HepG2 (cell line): ENCODE results near the gene CNTF. TPM values are rescaled to one million over a fixed set of nuclear protein-coding genes. Genes with fewer than 3 reads are reported as not detected.

ENCODE experiments used
- ARID3A ChIP-seq: IDR thresholded peaks from 2 replicates; pipeline ENCODE4 v1.6.1; 2012; ENCODE audit warnings: low read depth, low read length, improper control_type of control experiment
- ATRX ChIP-seq: sonication (generic); formaldehyde crosslinking; IDR thresholded peaks from 2 replicates; pipeline ENCODE4 v1.4.0; 2020; ENCODE audit warnings: missing genetic modification reagents, borderline replicate concordance
- ELK4 ChIP-seq: sonication (generic); formaldehyde crosslinking; IDR thresholded peaks from 2 replicates; pipeline ENCODE4 v1.9.0; 2021; ENCODE audit warnings: missing genetic modification reagents, borderline replicate concordance
- FOXO1 ChIP-seq: sonication (generic); formaldehyde crosslinking; IDR thresholded peaks from 2 replicates; pipeline ENCODE4 v1.4.0; 2020; ENCODE audit warnings: missing genetic modification reagents
- HDAC1 ChIP-seq: sonication (generic); formaldehyde crosslinking; IDR thresholded peaks from 2 replicates; pipeline ENCODE4 v1.5.1; 2020; ENCODE audit warnings: mild to moderate bottlenecking, missing genetic modification reagents
- HNRNPLL ChIP-seq: fragments of 200-400 bp; formaldehyde crosslinking; IDR thresholded peaks from 2 replicates; pipeline ENCODE4 v1.6.1; 2017; ENCODE audit warnings: mild to moderate bottlenecking, low read depth, low read length; ENCODE audit not compliant: poor library complexity, severe bottlenecking
- MXD1 ChIP-seq: sonication (generic); formaldehyde crosslinking; IDR thresholded peaks from 2 replicates; pipeline ENCODE4 v1.4.0; 2020; ENCODE audit warnings: mild to moderate bottlenecking, missing genetic modification reagents
- PRDM15 ChIP-seq: sonication (generic); formaldehyde crosslinking; IDR thresholded peaks from 2 replicates; pipeline ENCODE4 v1.4.0; 2020; ENCODE audit warnings: missing genetic modification reagents
- RBM39 ChIP-seq: fragments of 200-400 bp; formaldehyde crosslinking; IDR thresholded peaks from one replicate; pipeline ENCODE4 v1.6.1; 2018; ENCODE audit warnings: antibody characterized with exemption, mild to moderate bottlenecking, low read depth, low read length; ENCODE audit not compliant: poor library complexity, severe bottlenecking
- RELA ChIP-seq: sonication (generic); formaldehyde crosslinking; IDR thresholded peaks from 2 replicates; pipeline ENCODE4 v1.4.0; 2020; ENCODE audit warnings: missing genetic modification reagents
- RFXANK ChIP-seq: IDR thresholded peaks from 2 replicates; pipeline ENCODE4 v1.6.1; 2016
- SCMH1 ChIP-seq: sonication (generic); formaldehyde crosslinking; IDR thresholded peaks from 2 replicates; pipeline ENCODE4 v1.9.0; 2021; ENCODE audit warnings: missing genetic modification reagents, mild to moderate bottlenecking, borderline replicate concordance
- SNRNP70 ChIP-seq: fragments of 200-400 bp; formaldehyde crosslinking; IDR thresholded peaks from 2 replicates; pipeline ENCODE4 v1.6.1; 2017; ENCODE audit warnings: mild to moderate bottlenecking, low read depth, low read length, moderate library complexity
- SP140L ChIP-seq: sonication (generic); formaldehyde crosslinking; IDR thresholded peaks from 2 replicates; pipeline ENCODE4 v1.4.0; 2020; ENCODE audit warnings: missing genetic modification reagents, borderline replicate concordance
- TCF7L2 ChIP-seq: IDR thresholded peaks from 2 replicates; pipeline ENCODE4 v1.6.1; 2011; ENCODE audit warnings: mild to moderate bottlenecking, low read depth, low read length, moderate library complexity
- TFDP1 ChIP-seq: IDR thresholded peaks from 2 replicates; pipeline ENCODE4 v1.6.1; 2016; ENCODE audit warnings: missing compliant biosample characterization, missing genetic modification reagents, borderline replicate concordance
- ZBTB2 ChIP-seq: sonication (generic); formaldehyde crosslinking; IDR thresholded peaks from 2 replicates; pipeline ENCODE4 v1.8.0; 2022; ENCODE audit warnings: low read depth, missing genetic modification reagents
- ZIK1 ChIP-seq: sonication (generic); formaldehyde crosslinking; IDR thresholded peaks from 2 replicates; pipeline ENCODE4 v1.5.0; 2020; ENCODE audit warnings: mild to moderate bottlenecking, low read depth, missing genetic modification reagents, borderline replicate concordance
- ZNF589 ChIP-seq: sonication (generic); formaldehyde crosslinking; conservative IDR thresholded peaks from 2 replicates; pipeline ENCODE4 v1.8.0; 2022; ENCODE audit warnings: mild to moderate bottlenecking, moderate library complexity, missing genetic modification reagents
- ZNF780A ChIP-seq: sonication (generic); formaldehyde crosslinking; IDR thresholded peaks from 2 replicates; pipeline ENCODE4 v1.8.0; 2022; ENCODE audit warnings: mild to moderate bottlenecking, missing genetic modification reagents, moderate library complexity
- polyA plus RNA-seq, 8 experiments: library from polyadenylated mRNA; depleted of rRNA in 3 of 8; stranded (reverse) in 7 of 8; unstranded in 1 of 8; fragments of >200 nt; fragmentation: Illumina TruSeq in 4 of 8; extraction: Trizol in 4 of 8; gene quantifications; 2 replicates each; pipeline versions ENCODE4 v1.2.1 to v1.2.3, GENCODE V29; 2011 to 2016; ENCODE audit warnings: low read depth in 4 of 8, missing spikeins in 1 of 8, mixed read lengths in 1 of 8; ENCODE audit not compliant: insufficient read depth in 1 of 8
- total RNA-seq, 5 experiments: library from RNA; depleted of rRNA; stranded (reverse); fragments of >200 nt; fragmentation: Illumina TruSeq; extraction: Trizol; gene quantifications; 2 replicates each; pipeline ENCODE4 v1.2.3, GENCODE V29; 2016; ENCODE audit warnings: low read depth in 1 of 5

Gene CNTF
- total and polyA plus RNA-seq, 2 of the 13 experiments (the other 11 are each of a cell fraction or from before 2014, with no cell fraction given): 0.51 to 2.3 TPM

- TF ChIP-seq PRDM15 (CRISPR knock-in tag) (no peak), SP140L (CRISPR knock-in tag) (no peak), ATRX (CRISPR knock-in tag) (no peak), ZBTB2 (no peak), HDAC1 (CRISPR knock-in tag) (no peak), ELK4 (CRISPR knock-in tag) (no peak), RBM39 (no peak), SNRNP70 (no peak), TFDP1 (CRISPR knock-in tag) (no peak; the same call in 1 of the 2 replicates), RELA (no peak), TCF7L2 (no peak), RFXANK (CRISPR knock-in tag) (no peak), ZNF589 (CRISPR knock-in tag) (no peak), ARID3A (peak; percentile 22; the same call in 1 of the 2 replicates), ZNF780A (no peak), FOXO1 (no peak), ZIK1 (CRISPR knock-in tag) (no peak), MXD1 (CRISPR knock-in tag) (no peak), HNRNPLL (no peak), SCMH1 (CRISPR knock-in tag) (no peak)
Observed at GRCh38 chr11:58577555-58578135, 44.8 kb upstream of the CNTF start (continued).
